Memory B cell (primary cell): ENCODE results near the gene SEPTIN8.
"Not testable (repeated sequence)": the region's sequence is repeated elsewhere in the genome, so short reads cannot be mapped to it uniquely, and the experiment has no call there.

Experiments
- ATAC-seq: fragments of 150-1000 bp; cut with Tn5 transposase; 2 replicates; pipeline ENCODE4 v1.10.0; 2021; ENCODE audit warnings: low read depth, mild to moderate bottlenecking, moderate library complexity
- DNase-seq, 2 donors: peaks; one replicate each; pipeline ENCODE4 v3.0.0; 2022; ENCODE audit warnings: low spot score in 2 of 2
- H3K27ac Mint-ChIP-seq: one replicate; pipeline ENCODE4 v1.8.0; 2022; ENCODE audit warnings: mild to moderate bottlenecking, moderate library complexity, mixed read lengths
- H3K27me3 Mint-ChIP-seq: one replicate; pipeline ENCODE4 v1.8.0; 2022; ENCODE audit warnings: mixed read lengths
- H3K36me3 Mint-ChIP-seq: one replicate; pipeline ENCODE4 v1.8.0; 2022; ENCODE audit warnings: mild to moderate bottlenecking, mixed read lengths
- H3K4me1 Mint-ChIP-seq: one replicate; pipeline ENCODE4 v1.8.0; 2022; ENCODE audit warnings: mixed read lengths
- H3K4me3 Mint-ChIP-seq: one replicate; pipeline ENCODE4 v1.8.0; 2022; ENCODE audit warnings: mild to moderate bottlenecking, moderate library complexity, mixed read lengths
- H3K9me3 Mint-ChIP-seq: one replicate; pipeline ENCODE4 v1.8.0; 2022; ENCODE audit warnings: mixed read lengths

The SEPTIN8 gene

DNA sequence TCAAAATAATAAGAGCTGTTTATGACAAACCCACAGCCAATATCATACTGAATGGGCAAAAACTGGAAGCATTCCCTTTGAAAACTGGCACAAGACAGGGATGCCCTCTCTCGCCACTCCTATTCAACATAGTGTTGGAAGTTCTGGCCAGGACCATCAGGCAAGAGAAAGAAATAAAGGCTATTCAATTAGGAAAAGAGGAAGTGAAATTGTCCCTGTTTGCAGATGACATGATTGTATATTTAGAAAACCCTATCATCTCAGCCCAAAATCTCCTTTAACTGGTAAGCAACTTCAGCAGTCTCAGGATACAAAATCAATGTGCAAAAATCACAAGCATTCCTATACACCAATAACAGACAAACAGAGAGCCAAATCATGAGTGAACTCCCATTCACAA, 27.2 kb upstream of the SEPTIN8 start:
- H3K27me3 Mint-ChIP-seq: peaks cover 14% of the 10 kb centered on the region
- not testable (repeated sequence) for H3K9me3 Mint-ChIP-seq, H3K4me1 Mint-ChIP-seq, H3K4me3 Mint-ChIP-seq, DNase-seq, H3K27ac Mint-ChIP-seq, H3K36me3 Mint-ChIP-seq, ATAC-seq

DNA sequence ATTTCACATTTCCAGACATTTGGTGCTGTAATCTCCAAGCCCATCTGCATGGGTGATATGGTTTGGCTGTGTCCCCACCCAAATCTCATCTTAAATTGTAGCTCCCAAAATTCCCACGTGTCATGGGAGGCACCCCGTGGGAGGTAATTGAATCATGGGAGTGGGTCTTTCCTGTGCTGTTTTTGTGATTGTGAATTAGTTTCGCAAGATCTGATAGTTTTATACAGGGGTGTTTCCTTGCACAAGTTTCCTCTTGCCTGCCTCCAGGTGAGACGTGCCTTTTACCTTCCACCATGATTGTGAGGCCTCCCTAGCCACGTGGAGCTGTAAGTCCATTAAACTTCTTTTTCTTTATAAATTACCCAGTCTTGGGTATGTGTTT, 25.6 kb upstream of the SEPTIN8 start:
- ATAC-seq, H3K4me3 Mint-ChIP-seq, H3K4me1 Mint-ChIP-seq, H3K9me3 Mint-ChIP-seq, H3K27ac Mint-ChIP-seq, DNase-seq, H3K36me3 Mint-ChIP-seq: not testable (repeated sequence)
- H3K27me3 Mint-ChIP-seq: peaks cover 16% of the 10 kb centered on the region

DNA sequence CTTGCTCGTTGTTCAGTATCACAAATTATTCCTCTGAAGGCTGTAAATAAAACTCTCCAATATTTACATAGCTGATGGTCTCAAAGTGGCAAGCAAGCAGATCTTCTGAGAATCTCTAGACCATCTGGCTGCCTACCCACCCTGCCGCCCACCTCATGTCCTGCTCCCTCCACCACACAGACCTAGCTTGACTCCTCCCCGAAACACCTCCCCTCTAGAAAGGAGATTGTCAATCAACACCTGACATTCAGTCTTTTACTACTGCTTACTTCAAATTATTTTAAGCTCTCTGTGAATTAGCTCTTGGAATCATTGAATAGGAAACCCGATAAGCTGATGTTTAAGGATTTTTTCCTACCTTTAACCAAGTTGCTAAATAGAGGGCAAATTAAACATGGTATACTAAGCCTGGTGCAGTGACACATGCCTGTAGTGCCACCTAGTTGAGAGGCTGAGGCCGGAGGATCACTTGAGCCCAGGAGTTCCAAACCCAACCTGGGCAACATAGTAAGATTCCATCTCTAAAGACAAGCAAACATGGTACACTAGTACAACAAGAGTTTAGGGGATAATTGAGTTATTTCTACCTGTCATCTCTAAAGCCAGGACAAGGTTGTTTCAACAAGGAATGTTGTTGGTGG, 25.1 kb upstream of the SEPTIN8 start:
- no peak for DNase-seq
- Mint-ChIP-seq H3K27me3 (peaks cover 18% of the 10 kb centered on the region), H3K4me1 (peaks cover 7% of the 10 kb centered on the region), H3K36me3 (no peaks in the 10 kb centered on the region), H3K4me3 (no peak overlapping the region), H3K9me3 (no peaks in the 10 kb centered on the region), H3K27ac (no peak overlapping the region)
- ATAC-seq: no peak

DNA sequence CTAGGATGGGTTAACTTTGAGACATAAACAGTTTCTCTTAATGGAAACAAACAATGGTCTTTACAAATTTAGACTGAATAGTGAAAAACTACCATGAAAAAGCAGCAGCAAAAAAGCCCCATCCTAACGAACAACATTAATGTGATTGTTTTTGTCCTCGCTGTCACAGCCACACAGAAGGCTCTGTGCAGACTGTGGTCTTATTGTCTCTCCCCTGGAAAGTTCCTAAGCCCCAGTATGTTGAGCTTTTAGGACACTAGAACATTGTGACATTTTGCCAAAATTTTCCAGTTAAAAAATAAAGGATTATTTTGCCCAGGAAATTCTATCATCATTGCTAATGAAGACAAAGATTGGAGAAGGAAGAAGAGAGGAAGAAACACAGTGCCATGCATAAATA, 23.5 kb upstream of the SEPTIN8 start:
- DNase-seq (no peak), ATAC-seq (no peak)
- peaks cover 23% of the 10 kb centered on the region for H3K27me3 Mint-ChIP-seq
- H3K36me3 Mint-ChIP-seq: no peaks in the 10 kb centered on the region
- H3K27ac Mint-ChIP-seq: no peak overlapping the region
- peaks cover 7% of the 10 kb centered on the region for H3K4me1 Mint-ChIP-seq
- no peak overlapping the region for H3K4me3 Mint-ChIP-seq
- H3K9me3 Mint-ChIP-seq: no peaks in the 10 kb centered on the region

DNA sequence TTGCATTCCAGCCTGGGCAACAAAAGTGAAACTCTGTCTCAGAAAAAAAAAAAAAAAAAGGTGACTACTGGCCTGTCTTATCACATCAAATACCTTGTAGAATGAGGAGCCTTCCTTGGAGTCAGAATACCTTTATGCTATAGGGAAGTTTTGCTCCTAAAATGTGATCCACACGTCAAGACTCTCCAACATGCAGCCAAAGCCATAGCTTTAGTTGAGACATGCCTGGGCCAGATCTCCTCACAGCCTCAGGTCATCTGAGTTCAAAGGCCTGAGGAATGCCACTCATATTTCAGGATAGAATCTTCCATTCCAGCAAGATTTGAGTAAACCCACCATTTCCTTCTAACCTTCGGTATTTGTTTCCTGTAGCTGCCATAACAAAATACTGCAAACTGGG, 22.4 kb upstream of the SEPTIN8 start:
- no peak for DNase-seq
- H3K27me3 Mint-ChIP-seq: peaks cover 23% of the 10 kb centered on the region

DNA sequence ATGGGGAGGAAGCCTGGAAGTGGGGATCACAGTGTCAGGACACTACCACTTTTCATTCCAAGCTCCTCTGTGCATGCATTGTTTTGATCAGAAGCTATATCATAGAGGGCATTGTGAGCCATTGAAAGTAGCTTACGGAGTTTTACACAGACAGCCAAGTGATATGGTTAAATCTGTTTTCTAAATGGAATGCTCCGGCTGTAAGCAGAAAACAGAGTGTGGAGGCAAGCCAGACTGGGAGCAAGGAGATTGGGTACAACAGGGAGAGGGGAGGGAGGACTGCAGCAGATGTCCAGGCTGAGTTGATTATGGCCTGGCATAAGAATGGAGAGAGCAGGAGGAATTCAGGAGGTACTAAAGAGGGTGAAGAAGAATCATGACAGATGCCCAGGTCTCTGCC, 20.6 kb upstream of the SEPTIN8 start:
- ATAC-seq: no peak
- no peak overlapping the region for H3K27ac Mint-ChIP-seq

More for the DNA sequence above, 22.4 kb upstream of the SEPTIN8 start:
- H3K36me3 Mint-ChIP-seq: no peaks in the 10 kb centered on the region
- no peak for ATAC-seq
- no peak overlapping the region for H3K4me3 Mint-ChIP-seq
- no peak overlapping the region for H3K27ac Mint-ChIP-seq
- no peaks in the 10 kb centered on the region for H3K9me3 Mint-ChIP-seq
- H3K4me1 Mint-ChIP-seq: peaks cover 6% of the 10 kb centered on the region

DNA sequence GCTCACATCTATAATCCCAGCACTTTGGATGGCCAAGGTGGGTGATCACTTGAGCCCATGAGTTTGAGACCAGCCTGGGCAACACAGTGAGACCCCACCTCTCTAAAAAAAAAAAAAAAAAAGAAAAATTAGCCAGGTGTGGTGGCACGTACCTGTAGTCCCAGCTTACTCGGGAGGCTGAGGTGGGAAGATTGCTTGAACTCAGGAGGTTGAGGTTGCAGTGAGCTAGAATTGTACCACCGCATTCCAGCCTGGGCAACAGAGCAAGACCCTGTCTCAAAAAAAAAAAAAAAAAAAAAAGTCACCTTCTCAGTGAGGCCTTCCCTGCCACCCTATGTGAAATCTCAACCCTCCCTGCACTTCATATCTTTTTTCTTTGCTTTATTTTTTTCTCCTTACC, 14.0 kb upstream of the SEPTIN8 start:
- H3K4me3 Mint-ChIP-seq: no peak overlapping the region
- H3K36me3 Mint-ChIP-seq: peaks cover 2% of the 10 kb centered on the region
- peaks cover 22% of the 10 kb centered on the region for H3K27me3 Mint-ChIP-seq
- H3K9me3 Mint-ChIP-seq: no peaks in the 10 kb centered on the region
- no peak for ATAC-seq
- H3K4me1 Mint-ChIP-seq: no peaks in the 10 kb centered on the region
- no peak for DNase-seq
- H3K27ac Mint-ChIP-seq: no peak overlapping the region

More for the DNA sequence above, 20.6 kb upstream of the SEPTIN8 start:
- no peaks in the 10 kb centered on the region for H3K4me1 Mint-ChIP-seq
- peaks cover 20% of the 10 kb centered on the region for H3K27me3 Mint-ChIP-seq
- H3K4me3 Mint-ChIP-seq: no peak overlapping the region
- H3K9me3 Mint-ChIP-seq: no peaks in the 10 kb centered on the region
- H3K36me3 Mint-ChIP-seq: no peaks in the 10 kb centered on the region
- DNase-seq: no peak

DNA sequence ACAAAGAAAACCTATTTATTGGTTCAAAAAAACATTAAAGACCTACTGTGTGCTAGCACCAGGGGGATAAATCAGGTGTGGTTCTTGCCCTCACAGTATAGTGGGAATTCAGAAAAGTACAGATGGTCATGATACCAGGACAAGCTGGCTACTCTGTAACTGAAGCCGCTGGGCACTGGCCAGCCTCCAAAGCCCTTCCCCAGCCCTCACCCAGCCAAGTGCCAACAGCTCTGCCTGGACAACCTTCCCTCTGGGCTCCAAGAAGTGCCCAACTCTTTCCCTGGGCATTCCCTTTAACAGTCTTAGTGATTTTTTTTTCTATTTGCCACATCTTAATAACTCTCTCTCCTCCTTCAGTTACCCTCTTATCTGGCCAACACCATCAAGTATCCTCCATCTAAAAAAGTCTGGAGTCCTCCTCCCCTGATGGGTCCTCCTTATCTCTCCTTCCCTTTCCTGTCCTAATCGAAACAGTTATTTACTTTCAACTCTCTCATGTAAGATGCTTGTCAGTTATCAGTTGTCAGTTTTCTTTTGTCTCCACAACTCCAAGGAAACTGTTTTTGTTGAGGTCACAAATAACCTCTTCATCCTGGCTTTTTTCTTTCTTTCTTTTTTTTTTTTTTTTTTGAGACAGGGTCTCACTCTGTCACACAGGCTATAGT, 13.3 kb upstream of the SEPTIN8 start:
- no peak for DNase-seq
- no peak overlapping the region for H3K4me3 Mint-ChIP-seq
- peaks cover 2% of the 10 kb centered on the region for H3K36me3 Mint-ChIP-seq
- no peak for ATAC-seq
- H3K9me3 Mint-ChIP-seq: no peaks in the 10 kb centered on the region
- no peaks in the 10 kb centered on the region for H3K4me1 Mint-ChIP-seq
- no peak overlapping the region for H3K27ac Mint-ChIP-seq
- peaks cover 25% of the 10 kb centered on the region for H3K27me3 Mint-ChIP-seq

DNA sequence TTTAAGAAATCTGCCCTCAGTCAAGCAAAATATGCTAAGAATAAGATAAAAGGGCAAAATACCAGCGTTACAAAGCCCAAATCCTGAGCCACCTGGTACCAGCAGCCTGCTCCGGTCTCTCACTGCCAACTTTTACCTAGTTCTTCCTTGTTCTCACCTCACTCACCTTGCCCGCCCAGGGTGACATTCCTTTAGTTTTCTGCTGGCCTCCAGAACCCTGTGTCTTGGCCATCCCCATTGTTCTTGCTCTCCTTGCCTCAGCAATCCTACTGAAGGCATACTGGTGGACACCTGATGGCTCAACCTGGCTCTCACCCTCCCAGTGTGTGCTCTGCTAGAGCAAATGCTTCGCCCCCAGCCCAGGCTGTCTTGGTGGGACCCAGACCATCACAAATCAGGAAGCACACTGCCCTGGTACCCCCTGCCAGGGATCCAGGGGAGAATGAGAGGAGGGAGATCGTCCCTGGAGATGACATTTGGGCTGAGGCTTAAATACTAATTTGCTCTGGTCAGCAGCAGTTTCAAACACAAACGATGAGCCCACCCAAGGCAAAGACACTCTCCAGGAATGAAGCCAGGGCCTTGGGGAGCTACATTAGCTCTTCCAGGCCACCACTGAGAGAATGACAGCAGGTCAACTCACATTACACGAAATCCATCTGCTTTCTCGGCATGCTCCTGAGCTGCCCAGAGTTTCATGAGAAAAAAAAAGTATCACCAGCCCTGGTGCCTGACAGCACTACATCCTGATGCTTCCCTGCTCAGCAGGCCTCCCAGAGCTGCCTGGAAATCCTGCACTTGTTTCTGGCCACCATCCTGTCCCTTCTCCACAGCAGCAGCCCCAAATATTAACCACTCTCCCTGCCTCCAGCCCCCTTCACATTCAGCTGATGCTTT, 12.2 kb upstream of the SEPTIN8 start:
- no peaks in the 10 kb centered on the region for H3K9me3 Mint-ChIP-seq
- H3K27ac Mint-ChIP-seq: no peak overlapping the region
- peaks cover 3% of the 10 kb centered on the region for H3K4me1 Mint-ChIP-seq
- peaks cover 2% of the 10 kb centered on the region for H3K36me3 Mint-ChIP-seq
- H3K4me3 Mint-ChIP-seq: no peak overlapping the region
- DNase-seq: no peak
- ATAC-seq: no peak
- peaks cover 27% of the 10 kb centered on the region for H3K27me3 Mint-ChIP-seq

DNA sequence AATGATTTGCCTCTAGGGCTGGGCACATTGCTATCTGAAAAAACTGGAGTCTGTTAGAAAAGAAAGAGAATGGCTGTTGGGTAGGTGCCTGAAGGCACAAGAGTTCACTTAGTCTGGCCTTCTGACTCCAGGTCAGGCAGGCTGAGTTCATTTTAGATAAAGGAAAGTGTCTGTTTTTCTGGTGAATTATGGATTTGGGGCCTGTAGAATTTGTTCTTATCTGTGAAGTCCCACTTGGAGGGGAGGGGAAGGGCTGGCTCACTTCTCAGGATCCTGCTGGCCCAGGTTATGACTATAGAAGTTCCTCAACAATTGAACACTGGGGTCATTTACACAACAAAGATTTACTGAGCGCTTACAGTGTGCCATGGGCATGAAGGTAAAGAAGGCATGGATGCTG, 11.5 kb upstream of the SEPTIN8 start:
- no peak overlapping the region for H3K4me3 Mint-ChIP-seq
- peaks cover 2% of the 10 kb centered on the region for H3K36me3 Mint-ChIP-seq
- peaks cover 27% of the 10 kb centered on the region for H3K27me3 Mint-ChIP-seq
- no peak for DNase-seq
- no peak overlapping the region for H3K27ac Mint-ChIP-seq
- no peaks in the 10 kb centered on the region for H3K9me3 Mint-ChIP-seq
- H3K4me1 Mint-ChIP-seq: peaks cover 3% of the 10 kb centered on the region
- ATAC-seq: no peak

DNA sequence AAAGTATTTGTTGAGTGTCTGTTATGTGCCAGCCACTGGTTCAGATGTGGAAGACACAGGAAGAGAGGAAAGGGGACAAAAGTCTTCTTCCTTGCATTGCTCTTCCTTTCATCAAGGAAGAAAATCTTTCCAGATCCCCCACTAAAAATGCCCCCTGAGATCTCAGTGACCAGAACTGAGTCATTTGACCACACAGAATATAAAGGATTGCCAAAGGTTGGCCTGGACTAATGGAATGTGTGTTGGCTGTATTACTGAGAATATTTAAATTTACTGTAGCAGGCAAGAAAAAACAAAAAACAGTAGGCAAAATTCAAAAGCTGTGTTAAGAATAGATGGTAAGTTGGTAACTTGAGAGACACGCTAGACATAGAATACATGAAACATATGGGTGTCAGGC, 10.0 kb upstream of the SEPTIN8 start:
- Mint-ChIP-seq H3K4me1 (peaks cover 3% of the 10 kb centered on the region), H3K27ac (no peak overlapping the region), H3K9me3 (no peaks in the 10 kb centered on the region), H3K36me3 (peaks cover 2% of the 10 kb centered on the region), H3K4me3 (no peak overlapping the region), H3K27me3 (peaks cover 24% of the 10 kb centered on the region)
- ATAC-seq (no peak), DNase-seq (no peak)

DNA sequence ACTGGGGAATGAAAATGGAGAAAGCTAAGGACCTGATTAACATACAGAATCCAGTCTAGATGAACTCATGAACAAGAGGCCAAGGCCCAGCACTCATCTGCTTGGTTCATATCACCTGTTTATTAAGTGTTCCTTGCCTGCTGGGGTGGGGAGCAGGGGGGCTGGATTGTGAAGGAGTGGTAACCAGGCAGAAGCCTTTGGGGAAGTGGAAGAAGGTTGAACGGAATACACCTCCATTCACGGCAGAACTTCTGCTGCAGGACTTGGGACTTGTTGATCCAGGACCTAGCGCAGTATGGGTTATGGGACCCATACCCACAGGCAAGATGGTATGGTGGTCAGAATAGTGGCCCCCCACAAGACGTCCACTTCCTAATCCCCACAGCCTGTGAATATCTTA, 8.8 kb upstream of the SEPTIN8 start:
- H3K27ac Mint-ChIP-seq: no peak overlapping the region
- no peak overlapping the region for H3K4me3 Mint-ChIP-seq
- H3K9me3 Mint-ChIP-seq: no peaks in the 10 kb centered on the region
- ATAC-seq: no peak
- DNase-seq: no peak
- H3K4me1 Mint-ChIP-seq: peaks cover 3% of the 10 kb centered on the region
- peaks cover 2% of the 10 kb centered on the region for H3K36me3 Mint-ChIP-seq
- H3K27me3 Mint-ChIP-seq: peaks cover 24% of the 10 kb centered on the region

DNA sequence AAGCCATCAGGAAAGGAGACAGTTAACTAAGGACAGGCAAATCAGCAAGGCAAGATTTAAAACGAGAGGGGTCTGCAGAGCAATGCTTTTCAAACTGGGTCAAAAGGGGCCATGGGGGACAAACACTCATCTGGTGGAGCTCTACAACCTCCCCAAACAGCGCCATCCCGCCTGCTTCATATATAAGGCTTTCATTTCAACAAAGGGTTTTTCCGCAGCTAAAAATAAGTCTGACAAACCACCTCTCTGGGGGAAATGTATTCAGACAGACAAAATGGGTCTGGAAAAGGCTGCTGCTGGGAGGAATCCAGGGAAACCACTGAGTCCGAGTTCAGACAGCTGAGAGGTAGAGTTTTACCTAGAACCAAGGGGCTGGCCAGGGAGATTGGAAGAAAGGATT, 8.3 kb upstream of the SEPTIN8 start:
- no peak for ATAC-seq
- peaks cover 3% of the 10 kb centered on the region for H3K4me1 Mint-ChIP-seq
- H3K4me3 Mint-ChIP-seq: no peak overlapping the region
- H3K9me3 Mint-ChIP-seq: no peaks in the 10 kb centered on the region
- DNase-seq: no peak
- no peak overlapping the region for H3K27ac Mint-ChIP-seq
- peaks cover under 1% of the 10 kb centered on the region for H3K36me3 Mint-ChIP-seq
- peaks cover 22% of the 10 kb centered on the region for H3K27me3 Mint-ChIP-seq

DNA sequence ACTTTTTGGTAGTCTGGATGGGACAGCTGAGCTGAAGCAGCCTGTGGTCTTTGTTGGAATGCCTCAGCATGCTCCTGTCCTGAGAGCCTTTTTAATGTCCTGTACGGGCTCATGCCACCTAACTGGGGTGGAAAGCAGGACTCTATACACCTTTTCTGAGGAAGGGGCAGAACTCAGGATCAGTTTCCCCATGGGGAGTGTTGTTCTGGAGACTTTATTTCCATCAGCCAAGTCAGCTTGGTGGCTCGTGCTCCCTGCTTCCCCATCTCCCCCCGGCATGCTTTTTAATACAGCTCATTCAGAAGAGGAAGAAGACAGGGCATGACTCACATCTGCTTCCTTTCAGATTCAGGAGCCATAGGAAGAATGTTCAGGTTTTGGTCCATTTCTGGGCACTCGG, 5.1 kb upstream of the SEPTIN8 start:
- no peak overlapping the region for H3K27ac Mint-ChIP-seq
- H3K27me3 Mint-ChIP-seq: peaks cover 37% of the 10 kb centered on the region
- DNase-seq: no peak
- H3K9me3 Mint-ChIP-seq: no peaks in the 10 kb centered on the region
- H3K36me3 Mint-ChIP-seq: no peaks in the 10 kb centered on the region
- H3K4me1 Mint-ChIP-seq: peaks cover 11% of the 10 kb centered on the region
- no peak overlapping the region for H3K4me3 Mint-ChIP-seq
- no peak for ATAC-seq
